Endodermal cell (in vitro differentiated cells): ENCODE measurements around the gene ANKRD35. TPM values are rescaled to one million over a fixed set of nuclear protein-coding genes. Genes with fewer than 3 reads are reported as not detected.
A peak's percentile ranks its signal among the peaks of the same experiment; 100 is the strongest.

ENCODE experiments used
- DNase-seq: peaks from one replicate; pipeline ENCODE4 v3.0.0-alpha.2; 2017
- H3K27ac ChIP-seq: 2 replicates; pipeline ENCODE4 v1.5.1; 2013; ENCODE audit warnings: mild to moderate bottlenecking, low read depth, low read length, moderate library complexity
- H3K27me3 ChIP-seq: 2 replicates; pipeline ENCODE4 v1.6.1; 2013; ENCODE audit warnings: mild to moderate bottlenecking, low read length, moderate library complexity; ENCODE audit not compliant: insufficient read depth, control insufficient read depth, poor library complexity, severe bottlenecking
- H3K36me3 ChIP-seq: 2 replicates; pipeline ENCODE4 v1.7.0; 2013; ENCODE audit warnings: mild to moderate bottlenecking, low read length, moderate library complexity; ENCODE audit not compliant: control insufficient read depth, insufficient read depth
- H3K4me1 ChIP-seq: one replicate; pipeline ENCODE4 v1.7.0; 2013; ENCODE audit warnings: low read length; ENCODE audit not compliant: control insufficient read depth, insufficient read depth
- H3K4me3 ChIP-seq: 2 replicates; pipeline ENCODE4 v1.5.1; 2013; ENCODE audit warnings: mild to moderate bottlenecking, low read length, moderate library complexity
- H3K9ac ChIP-seq: 2 replicates; pipeline ENCODE4 v1.6.1; 2013; ENCODE audit warnings: mild to moderate bottlenecking, low read length, moderate library complexity; ENCODE audit not compliant: poor library complexity, severe bottlenecking; ENCODE audit errors: extremely low read depth
- H3K9me3 ChIP-seq: 2 replicates; pipeline ENCODE4 v1.6.1; 2013; ENCODE audit warnings: mild to moderate bottlenecking, low read length, moderate library complexity; ENCODE audit not compliant: control insufficient read depth
- H3K27ac Mint-ChIP-seq: 2 replicates; pipeline ENCODE4 v1.8.0; 2020; ENCODE audit warnings: mixed read lengths
- H3K27me3 Mint-ChIP-seq: 2 replicates; pipeline ENCODE4 v1.8.0; 2021; ENCODE audit warnings: mild to moderate bottlenecking, mixed read lengths; ENCODE audit not compliant: insufficient read depth
- H3K36me3 Mint-ChIP-seq: 2 replicates; pipeline ENCODE4 v1.8.0; 2020; ENCODE audit warnings: low read depth, mixed read lengths
- H3K4me1 Mint-ChIP-seq: 2 replicates; pipeline ENCODE4 v1.8.0; 2020; ENCODE audit warnings: mixed read lengths
- H3K4me3 Mint-ChIP-seq: 2 replicates; pipeline ENCODE4 v1.8.0; 2020; ENCODE audit warnings: mild to moderate bottlenecking, moderate library complexity, mixed read lengths
- H3K9me3 Mint-ChIP-seq: 2 replicates; pipeline ENCODE4 v1.8.0; 2020; ENCODE audit warnings: mild to moderate bottlenecking, mixed read lengths
- WGBS, 2 experiments: methylation state at CpG; one replicate each; pipeline versions ENCODE4 v1.1.5 to v1.1.7; 2013; ENCODE audit warnings: missing lambda C conversion rate in 2 of 2, mixed read lengths in 1 of 2; ENCODE audit not compliant: insufficient coverage in 1 of 2, insufficient read length in 1 of 2; 5-methylcytosine and 5-hydroxymethylcytosine counted together
- total RNA-seq, 2 donors: library from RNA; stranded (reverse); fragmentation: NEBNext Ultra II Directional in 1 of 2; extraction: Animal tissue kit (Norgen Biotek cat#: 25700) in 1 of 2; gene quantifications; 2 replicates in 1 of 2; 3 replicates in 1 of 2; pipeline ENCODE4 v1.2.1, GENCODE V29; 2021
- TF ChIP-seq, protein P1 (sequence below): fragments of 200-600 bp; sonication (generic); conservative IDR thresholded peaks from 2 replicates; pipeline ENCODE4 v1.5.0; 2021; ENCODE audit warnings: antibody characterized with exemption, mild to moderate bottlenecking

Gene ANKRD35
- total RNA-seq, 2 donors from 2014 or later = 0.88 to 1.4 TPM

GRCh38 chr1:145891587-145892485 is 6.2 kb upstream of the ANKRD35 start:
- Mint-ChIP-seq H3K4me1 (peaks cover 32% of the 10 kb centered on the region), H3K27me3 (peaks cover 22% of the 10 kb centered on the region), H3K4me3 (peak overlapping the region; percentile 43), H3K27ac (peak overlapping the region; percentile 86), H3K36me3 (no peaks in the 10 kb centered on the region), H3K9me3 (no peaks in the 10 kb centered on the region)
- DNase-seq = peak; percentile 99
- H3K9me3 ChIP-seq = no peaks in the 10 kb centered on the region
- no peak overlapping the region for H3K27ac ChIP-seq
- TF ChIP-seq, protein P1, sequence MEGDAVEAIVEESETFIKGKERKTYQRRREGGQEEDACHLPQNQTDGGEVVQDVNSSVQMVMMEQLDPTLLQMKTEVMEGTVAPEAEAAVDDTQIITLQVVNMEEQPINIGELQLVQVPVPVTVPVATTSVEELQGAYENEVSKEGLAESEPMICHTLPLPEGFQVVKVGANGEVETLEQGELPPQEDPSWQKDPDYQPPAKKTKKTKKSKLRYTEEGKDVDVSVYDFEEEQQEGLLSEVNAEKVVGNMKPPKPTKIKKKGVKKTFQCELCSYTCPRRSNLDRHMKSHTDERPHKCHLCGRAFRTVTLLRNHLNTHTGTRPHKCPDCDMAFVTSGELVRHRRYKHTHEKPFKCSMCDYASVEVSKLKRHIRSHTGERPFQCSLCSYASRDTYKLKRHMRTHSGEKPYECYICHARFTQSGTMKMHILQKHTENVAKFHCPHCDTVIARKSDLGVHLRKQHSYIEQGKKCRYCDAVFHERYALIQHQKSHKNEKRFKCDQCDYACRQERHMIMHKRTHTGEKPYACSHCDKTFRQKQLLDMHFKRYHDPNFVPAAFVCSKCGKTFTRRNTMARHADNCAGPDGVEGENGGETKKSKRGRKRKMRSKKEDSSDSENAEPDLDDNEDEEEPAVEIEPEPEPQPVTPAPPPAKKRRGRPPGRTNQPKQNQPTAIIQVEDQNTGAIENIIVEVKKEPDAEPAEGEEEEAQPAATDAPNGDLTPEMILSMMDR = peak; percentile 98
- H3K36me3 ChIP-seq = no peaks in the 10 kb centered on the region
- no peak overlapping the region for H3K9ac ChIP-seq
- 0 to 6% methylated on average over 3 to 6 of the region's 6 CpGs for WGBS, 2 experiments
- H3K4me3 ChIP-seq = peak overlapping the region; percentile 69
- H3K27me3 ChIP-seq = no peaks in the 10 kb centered on the region
- H3K4me1 ChIP-seq = peaks cover 4% of the 10 kb centered on the region

GRCh38 chr1:145891143-145891542 is 5.5 kb upstream of the ANKRD35 start:
- H3K9me3 ChIP-seq = no peaks in the 10 kb centered on the region

DNA sequence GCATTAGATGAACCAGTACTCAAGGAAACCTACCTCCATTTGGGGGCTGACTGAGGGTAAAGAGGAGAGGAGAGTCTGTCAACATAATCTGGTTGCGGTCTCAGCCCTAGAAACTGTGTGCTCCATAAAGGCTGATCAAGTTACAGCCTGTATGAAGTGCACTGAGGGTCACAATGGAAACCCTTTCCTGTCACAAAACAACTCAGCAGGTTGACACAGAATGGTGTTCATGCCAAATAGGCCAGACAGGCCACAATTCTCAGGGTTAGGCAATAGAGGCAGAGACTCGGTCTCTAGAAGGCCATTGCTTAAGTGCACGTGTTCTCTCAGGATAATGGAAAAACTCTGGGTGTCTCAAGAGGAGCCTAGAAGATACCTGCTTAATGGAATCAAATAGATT is 4.1 kb upstream of the ANKRD35 start:
- Histone ChIP-seq H3K27ac (no peak overlapping the region), H3K4me3 (no peak overlapping the region), H3K27me3 (peaks cover 10% of the 10 kb centered on the region), H3K9ac (no peak overlapping the region), H3K9me3 (no peaks in the 10 kb centered on the region), H3K36me3 (no peaks in the 10 kb centered on the region), H3K4me1 (peaks cover 4% of the 10 kb centered on the region)
- no peaks in the 10 kb centered on the region for H3K36me3 Mint-ChIP-seq
- H3K4me1 Mint-ChIP-seq = peaks cover 33% of the 10 kb centered on the region
- no peaks in the 10 kb centered on the region for H3K9me3 Mint-ChIP-seq
- no peak overlapping the region for H3K4me3 Mint-ChIP-seq
- no peak for DNase-seq
- peaks cover 14% of the 10 kb centered on the region for H3K27me3 Mint-ChIP-seq
- WGBS, 2 experiments = 83 to 85% methylated on average over 3 of the region's 3 CpGs
- H3K27ac Mint-ChIP-seq = no peak overlapping the region
- TF ChIP-seq, protein P1 = no peak

More at GRCh38 chr1:145891143-145891542, 5.5 kb upstream of the ANKRD35 start:
- no peak for DNase-seq
- no peaks in the 10 kb centered on the region for H3K27me3 ChIP-seq
- TF ChIP-seq, protein P1 = no peak
- H3K4me1 ChIP-seq = peaks cover 4% of the 10 kb centered on the region
- no peak overlapping the region for H3K9ac ChIP-seq
- H3K27ac Mint-ChIP-seq = peak overlapping the region; percentile 44
- no peak overlapping the region for H3K4me3 ChIP-seq
- no peaks in the 10 kb centered on the region for H3K36me3 ChIP-seq
- H3K36me3 Mint-ChIP-seq = no peaks in the 10 kb centered on the region
- peaks cover 15% of the 10 kb centered on the region for H3K27me3 Mint-ChIP-seq
- H3K27ac ChIP-seq = no peak overlapping the region
- peaks cover 33% of the 10 kb centered on the region for H3K4me1 Mint-ChIP-seq
- H3K9me3 Mint-ChIP-seq = no peaks in the 10 kb centered on the region
- no peak overlapping the region for H3K4me3 Mint-ChIP-seq
- 85% methylated on average over 1 of the region's 1 CpG; no CpG with 5 or more reads in 1 of the 2 experiments for WGBS, 2 experiments
